GM12878 (cell line): ENCODE measurements around the gene ITGB2. TPM values are rescaled to one million over a fixed set of nuclear protein-coding genes. Genes with fewer than 3 reads are reported as not detected.

Experiments used
- ATAC-seq: fragments of 200-7000 bp; cut with Tn5 transposase; 3 replicates; pipeline ENCODE4 v1.9.1; 2020; ENCODE audit warnings: mild to moderate bottlenecking, moderate library complexity
- BruUV-seq: library from RNA; stranded (reverse); fragments of 400-500 nt; replicated peaks from 2 replicates; lab custom pipeline; 2021; lab: Mats Ljungman, UMichigan
- CTCF ChIA-PET: fragments of 300-600 bp; sonication (Branson Sonifier 250); formaldehyde crosslinking; extraction: SDS; loops from one replicate; lab custom pipeline; 2021; ENCODE audit warnings: inconsistent platforms; lab: Yijun Ruan, JAX
- POLR2A ChIA-PET: fragments of 350-600 bp; formaldehyde crosslinking; extraction: SDS; loops from one replicate; lab custom pipeline; 2021; ENCODE audit warnings: inconsistent platforms; lab: Charles Lee
- RAD21 ChIA-PET: fragments of 300-600 bp; sonication (Branson Sonifier 250); formaldehyde crosslinking; loops from one replicate; lab custom pipeline; 2023; ENCODE audit warnings: antibody characterized with exemption; ENCODE audit not compliant: unreplicated experiment; lab: Charles Lee
- SMC1A ChIA-PET: fragments of 300-600 bp; sonication (Branson Sonifier 250); formaldehyde crosslinking; loops from one replicate; lab custom pipeline; 2023; ENCODE audit not compliant: unreplicated experiment, uncharacterized antibody; lab: Charles Lee
- DNase-seq: peaks from one replicate; pipeline ENCODE4 v3.0.0-alpha.2; 2011; ENCODE audit warnings: low read depth, low spot score
- FAIRE-seq: peaks from 3 replicates; lab custom pipeline; 2011; peaks lifted over from hg19 to GRCh38; lab: Jason Lieb, UNC
- H2AFZ ChIP-seq: 2 replicates; pipeline ENCODE4 v1.6.0; 2011; ENCODE audit warnings: low read depth, low read length, control low read depth; ENCODE audit not compliant: control insufficient read depth
- H3K27ac ChIP-seq: 2 replicates; pipeline ENCODE4 v1.5.1; 2011; ENCODE audit warnings: control low read depth; ENCODE audit not compliant: control insufficient read depth, insufficient read depth
- H3K27me3 ChIP-seq, 2 experiments: replicated peaks in 1 of 2; 2 replicates each; pipeline versions ENCODE4 v1.6.0 to v1.6.1; 2011; ENCODE audit warnings: low read length in 1 of 2; ENCODE audit not compliant: control insufficient read depth in 2 of 2, insufficient read depth in 2 of 2
- H3K36me3 ChIP-seq, 2 experiments: 2 replicates each; pipeline ENCODE4 v1.5.1; 2011; ENCODE audit warnings: low read length in 1 of 2; ENCODE audit not compliant: control insufficient read depth in 2 of 2, insufficient read depth in 2 of 2
- H3K4me1 ChIP-seq: 2 replicates; pipeline ENCODE4 v1.6.1; 2011; ENCODE audit warnings: mild to moderate bottlenecking, low read length, moderate library complexity, mixed read lengths; ENCODE audit not compliant: control insufficient read depth, insufficient read depth
- H3K4me2 ChIP-seq: 2 replicates; pipeline ENCODE4 v1.6.0; 2011; ENCODE audit warnings: control low read depth; ENCODE audit not compliant: control insufficient read depth, insufficient read depth
- H3K4me3 ChIP-seq: fragments of 200-600 bp; sonication (generic); 2 replicates; pipeline ENCODE4 v1.5.1; 2016
- H3K79me2 ChIP-seq: 2 replicates; pipeline ENCODE4 v1.6.0; 2011; ENCODE audit warnings: low read length; ENCODE audit not compliant: control insufficient read depth, insufficient read depth
- H3K9ac ChIP-seq: 2 replicates; pipeline ENCODE4 v1.8.0; 2011; ENCODE audit warnings: low read length, control low read depth, mixed read lengths; ENCODE audit not compliant: control insufficient read depth, insufficient read depth
- H3K9me3 ChIP-seq: replicated peaks from 3 replicates; pipeline ENCODE4 v1.5.1; 2011; ENCODE audit warnings: mild to moderate bottlenecking, low read length; ENCODE audit not compliant: control insufficient read depth, insufficient read depth
- H4K20me1 ChIP-seq: 2 replicates; pipeline ENCODE4 v1.6.0; 2011; ENCODE audit not compliant: control insufficient read depth, insufficient read depth
- CREM ChIP-seq: IDR thresholded peaks from 2 replicates; pipeline ENCODE4 v1.6.1; 2014; ENCODE audit warnings: antibody characterized with exemption, low read depth
- DPF2 ChIP-seq: fragments of 450-650 bp; IDR thresholded peaks from 2 replicates; pipeline ENCODE4 v1.6.1; 2017; ENCODE audit warnings: mild to moderate bottlenecking
- GABPA ChIP-seq: IDR thresholded peaks from 2 replicates; pipeline ENCODE4 v1.6.1; 2014; ENCODE audit warnings: antibody characterized with exemption, low read depth, mild to moderate bottlenecking, inconsistent platforms
- GATAD2B ChIP-seq: fragments of 450-650 bp; conservative IDR thresholded peaks from 2 replicates; pipeline ENCODE4 v1.6.1; 2017; ENCODE audit warnings: low read depth, mild to moderate bottlenecking, moderate library complexity
- HDGF ChIP-seq: fragments of 450-650 bp; IDR thresholded peaks from 2 replicates; pipeline ENCODE4 v1.6.1; 2016; ENCODE audit warnings: antibody characterized with exemption
- NFYB ChIP-seq: IDR thresholded peaks from 2 replicates; pipeline ENCODE4 v1.6.1; 2011; ENCODE audit warnings: low read depth, mild to moderate bottlenecking, low read length, improper control_type of control experiment, moderate library complexity; ENCODE audit not compliant: insufficient read depth
- SMAD1 ChIP-seq: fragments of 450-650 bp; IDR thresholded peaks from 2 replicates; pipeline ENCODE4 v1.6.1; 2018; ENCODE audit warnings: mild to moderate bottlenecking, low read depth; ENCODE audit not compliant: partially characterized antibody
- SUPT20H ChIP-seq: IDR thresholded peaks from 2 replicates; pipeline ENCODE4 v1.6.1; 2011; ENCODE audit warnings: low read depth, mild to moderate bottlenecking, low read length, moderate library complexity, borderline replicate concordance; ENCODE audit not compliant: control insufficient read depth
- TCF7 ChIP-seq: IDR thresholded peaks from 2 replicates; pipeline ENCODE4 v1.6.1; 2014; ENCODE audit warnings: antibody characterized with exemption, borderline replicate concordance
- WGBS: methylation state at CpG from one replicate; pipeline ENCODE4 v1.1.6; 2016; ENCODE audit warnings: low lambda C conversion rate; ENCODE audit not compliant: insufficient replicate concordance, insufficient coverage; ENCODE audit errors: missing lambda C conversion rate; 5-methylcytosine and 5-hydroxymethylcytosine counted together
- in situ Hi-C: fragments of 300-500 bp; cut with MboI; formaldehyde crosslinking; loops from 9 replicates; pipeline ENCODE4 v1.14.3; 2018; ENCODE audit warnings: mixed read lengths
- intact Hi-C: fragments of 100-400 bp; cut with micrococcal nuclease; formaldehyde crosslinking; loops from one replicate; pipeline ENCODE4 v1.14.2; 2022; ENCODE audit not compliant: unreplicated experiment
- polyA plus RNA-seq, 11 experiments: library from polyadenylated mRNA; depleted of rRNA in 4 of 11; unstranded in 6 of 11; stranded (reverse) in 5 of 11; fragments of >200 nt; fragmentation: Nextera tagmentation in 4 of 11; fragmentation: Illumina TruSeq in 1 of 11; extraction: Ambion mirVana in 4 of 11; extraction: Trizol in 1 of 11; gene quantifications; 1 replicate in 1 of 11; 2 replicates in 10 of 11; pipeline versions ENCODE4 v1.2.1 to v1.2.3, GENCODE V29; 2011 to 2016; ENCODE audit warnings: inconsistent platforms in 2 of 11, missing spikeins in 2 of 11, low read depth in 1 of 11
- total RNA-seq, 4 experiments: library from RNA; depleted of rRNA in 3 of 4; stranded (reverse); fragments of >200 nt in 3 of 4; fragmentation: Illumina TruSeq in 1 of 4; extraction: Trizol in 1 of 4; gene quantifications; 2 replicates each; pipeline versions ENCODE4 v1.2.1 to v1.2.3, GENCODE V29; 2013 to 2021
- TF ChIP-seq, protein P1 (sequence below): IDR thresholded peaks from 2 replicates; pipeline ENCODE4 v1.6.1; 2012; ENCODE audit warnings: improper control_type of control experiment, low read depth, low read length; ENCODE audit not compliant: insufficient replicate concordance
- TF ChIP-seq, protein P2 (sequence below): IDR thresholded peaks from 2 replicates; pipeline ENCODE4 v1.6.1; 2011; ENCODE audit warnings: borderline replicate concordance, low read depth, mild to moderate bottlenecking, moderate library complexity, mixed read lengths, low read length; ENCODE audit not compliant: insufficient read depth; ENCODE audit errors: extremely low read length
- TF ChIP-seq, protein P3 (sequence below): IDR thresholded peaks from 2 replicates; pipeline ENCODE4 v1.6.1; 2012; ENCODE audit warnings: low read depth, low read length, improper control_type of control experiment
- TF ChIP-seq, protein P4 (sequence below): fragments of 450-650 bp; formaldehyde crosslinking; IDR thresholded peaks from 2 replicates; pipeline ENCODE4 v1.5.0; 2022; ENCODE audit warnings: mild to moderate bottlenecking, missing genetic modification characterization

ITGB2 gene
- total and polyA plus RNA-seq, 10 of the 15 experiments (the other 5 are each of a cell fraction or from before 2014, with no cell fraction given) = 8.0 to 172 (median 58.9) TPM

DNA sequence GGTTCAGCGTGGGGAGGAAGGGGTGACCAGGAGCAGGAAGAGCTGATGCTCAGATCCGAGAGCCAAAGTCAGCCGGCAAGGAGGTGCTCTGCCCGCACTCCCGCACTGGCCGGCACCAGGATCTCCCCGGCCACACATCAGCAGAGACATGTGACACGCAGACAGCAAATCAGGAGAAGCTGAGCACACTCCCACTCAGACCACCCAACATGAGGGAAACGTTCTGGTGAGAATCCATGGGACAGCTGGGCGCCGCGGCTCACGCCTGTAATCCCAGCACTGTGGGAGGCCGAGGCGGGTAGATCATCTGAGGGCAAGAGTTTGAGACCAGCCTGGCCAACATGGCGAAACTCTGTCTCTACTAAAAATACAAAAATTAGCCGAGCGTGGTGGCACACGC is 28.6 kb downstream of the ITGB2 start:
- H4K20me1 ChIP-seq = no peaks in the 10 kb centered on the region
- FAIRE-seq = no peak
- intact Hi-C loops (loop anchor here (1.0 kb wide), 1 partner anchor 39 kb away; no protein-coding TSS in a partner anchor), in situ Hi-C loops (no loop called here)
- H3K9me3 ChIP-seq = no peaks in the 10 kb centered on the region
- H3K27ac ChIP-seq = no peak overlapping the region
- H3K4me2 ChIP-seq = no peak overlapping the region
- H3K9ac ChIP-seq = no peak overlapping the region
- DNase-seq = no peak
- ChIA-PET SMC1A (interaction anchor here (0.6 to 6.1 kb wide), 7 partner anchors 12 to 52 kb away, joined by 3 to 56 read pairs (median 4); no protein-coding TSS in a partner anchor), RAD21 (interaction anchor here (0.6 to 3.9 kb wide), 9 partner anchors 9 to 50 kb away, joined by 3 to 32 read pairs (median 5); partner anchors contain the start of gene PTTG1IP), POLR2A (interaction anchor here (0.6 to 1.8 kb wide), 5 partner anchors 8 to 448 kb away, joined by 3 to 9 read pairs (median 6); no protein-coding TSS in a partner anchor), CTCF (interaction anchor here (1.0 to 5.5 kb wide), 13 partner anchors 10 to 239 kb away, joined by 3 to 80 read pairs (median 6); no protein-coding TSS in a partner anchor)
- no peak overlapping the region for H2AFZ ChIP-seq
- 87% methylated on average over 19 of the region's 19 CpGs for WGBS
- no TSS peak for BruUV-seq
- ATAC-seq = no peak
- H3K36me3 ChIP-seq = peaks cover 0 to 3% of the 10 kb centered on the region in 2 experiments; a peak in 1 of 4 replicates
- no peak overlapping the region for H3K4me3 ChIP-seq
- H3K4me1 ChIP-seq = no peaks in the 10 kb centered on the region
- no peaks in the 10 kb centered on the region for H3K27me3 ChIP-seq
- no peaks in the 10 kb centered on the region for H3K79me2 ChIP-seq
- TF ChIP-seq NFYB (no peak), HDGF (no peak), SMAD1 (no peak), GATAD2B (no peak), CREM (no peak), SUPT20H (no peak), GABPA (no peak), TCF7 (no peak), DPF2 (no peak)
- TF ChIP-seq, protein P1, sequence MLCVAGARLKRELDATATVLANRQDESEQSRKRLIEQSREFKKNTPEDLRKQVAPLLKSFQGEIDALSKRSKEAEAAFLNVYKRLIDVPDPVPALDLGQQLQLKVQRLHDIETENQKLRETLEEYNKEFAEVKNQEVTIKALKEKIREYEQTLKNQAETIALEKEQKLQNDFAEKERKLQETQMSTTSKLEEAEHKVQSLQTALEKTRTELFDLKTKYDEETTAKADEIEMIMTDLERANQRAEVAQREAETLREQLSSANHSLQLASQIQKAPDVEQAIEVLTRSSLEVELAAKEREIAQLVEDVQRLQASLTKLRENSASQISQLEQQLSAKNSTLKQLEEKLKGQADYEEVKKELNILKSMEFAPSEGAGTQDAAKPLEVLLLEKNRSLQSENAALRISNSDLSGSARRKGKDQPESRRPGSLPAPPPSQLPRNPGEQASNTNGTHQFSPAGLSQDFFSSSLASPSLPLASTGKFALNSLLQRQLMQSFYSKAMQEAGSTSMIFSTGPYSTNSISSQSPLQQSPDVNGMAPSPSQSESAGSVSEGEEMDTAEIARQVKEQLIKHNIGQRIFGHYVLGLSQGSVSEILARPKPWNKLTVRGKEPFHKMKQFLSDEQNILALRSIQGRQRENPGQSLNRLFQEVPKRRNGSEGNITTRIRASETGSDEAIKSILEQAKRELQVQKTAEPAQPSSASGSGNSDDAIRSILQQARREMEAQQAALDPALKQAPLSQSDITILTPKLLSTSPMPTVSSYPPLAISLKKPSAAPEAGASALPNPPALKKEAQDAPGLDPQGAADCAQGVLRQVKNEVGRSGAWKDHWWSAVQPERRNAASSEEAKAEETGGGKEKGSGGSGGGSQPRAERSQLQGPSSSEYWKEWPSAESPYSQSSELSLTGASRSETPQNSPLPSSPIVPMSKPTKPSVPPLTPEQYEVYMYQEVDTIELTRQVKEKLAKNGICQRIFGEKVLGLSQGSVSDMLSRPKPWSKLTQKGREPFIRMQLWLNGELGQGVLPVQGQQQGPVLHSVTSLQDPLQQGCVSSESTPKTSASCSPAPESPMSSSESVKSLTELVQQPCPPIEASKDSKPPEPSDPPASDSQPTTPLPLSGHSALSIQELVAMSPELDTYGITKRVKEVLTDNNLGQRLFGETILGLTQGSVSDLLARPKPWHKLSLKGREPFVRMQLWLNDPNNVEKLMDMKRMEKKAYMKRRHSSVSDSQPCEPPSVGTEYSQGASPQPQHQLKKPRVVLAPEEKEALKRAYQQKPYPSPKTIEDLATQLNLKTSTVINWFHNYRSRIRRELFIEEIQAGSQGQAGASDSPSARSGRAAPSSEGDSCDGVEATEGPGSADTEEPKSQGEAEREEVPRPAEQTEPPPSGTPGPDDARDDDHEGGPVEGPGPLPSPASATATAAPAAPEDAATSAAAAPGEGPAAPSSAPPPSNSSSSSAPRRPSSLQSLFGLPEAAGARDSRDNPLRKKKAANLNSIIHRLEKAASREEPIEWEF = no peak
- TF ChIP-seq, protein P2, sequence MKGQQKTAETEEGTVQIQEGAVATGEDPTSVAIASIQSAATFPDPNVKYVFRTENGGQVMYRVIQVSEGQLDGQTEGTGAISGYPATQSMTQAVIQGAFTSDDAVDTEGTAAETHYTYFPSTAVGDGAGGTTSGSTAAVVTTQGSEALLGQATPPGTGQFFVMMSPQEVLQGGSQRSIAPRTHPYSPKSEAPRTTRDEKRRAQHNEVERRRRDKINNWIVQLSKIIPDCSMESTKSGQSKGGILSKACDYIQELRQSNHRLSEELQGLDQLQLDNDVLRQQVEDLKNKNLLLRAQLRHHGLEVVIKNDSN = no peak
- TF ChIP-seq, protein P3, sequence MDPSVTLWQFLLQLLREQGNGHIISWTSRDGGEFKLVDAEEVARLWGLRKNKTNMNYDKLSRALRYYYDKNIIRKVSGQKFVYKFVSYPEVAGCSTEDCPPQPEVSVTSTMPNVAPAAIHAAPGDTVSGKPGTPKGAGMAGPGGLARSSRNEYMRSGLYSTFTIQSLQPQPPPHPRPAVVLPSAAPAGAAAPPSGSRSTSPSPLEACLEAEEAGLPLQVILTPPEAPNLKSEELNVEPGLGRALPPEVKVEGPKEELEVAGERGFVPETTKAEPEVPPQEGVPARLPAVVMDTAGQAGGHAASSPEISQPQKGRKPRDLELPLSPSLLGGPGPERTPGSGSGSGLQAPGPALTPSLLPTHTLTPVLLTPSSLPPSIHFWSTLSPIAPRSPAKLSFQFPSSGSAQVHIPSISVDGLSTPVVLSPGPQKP = no peak
- TF ChIP-seq, protein P4, sequence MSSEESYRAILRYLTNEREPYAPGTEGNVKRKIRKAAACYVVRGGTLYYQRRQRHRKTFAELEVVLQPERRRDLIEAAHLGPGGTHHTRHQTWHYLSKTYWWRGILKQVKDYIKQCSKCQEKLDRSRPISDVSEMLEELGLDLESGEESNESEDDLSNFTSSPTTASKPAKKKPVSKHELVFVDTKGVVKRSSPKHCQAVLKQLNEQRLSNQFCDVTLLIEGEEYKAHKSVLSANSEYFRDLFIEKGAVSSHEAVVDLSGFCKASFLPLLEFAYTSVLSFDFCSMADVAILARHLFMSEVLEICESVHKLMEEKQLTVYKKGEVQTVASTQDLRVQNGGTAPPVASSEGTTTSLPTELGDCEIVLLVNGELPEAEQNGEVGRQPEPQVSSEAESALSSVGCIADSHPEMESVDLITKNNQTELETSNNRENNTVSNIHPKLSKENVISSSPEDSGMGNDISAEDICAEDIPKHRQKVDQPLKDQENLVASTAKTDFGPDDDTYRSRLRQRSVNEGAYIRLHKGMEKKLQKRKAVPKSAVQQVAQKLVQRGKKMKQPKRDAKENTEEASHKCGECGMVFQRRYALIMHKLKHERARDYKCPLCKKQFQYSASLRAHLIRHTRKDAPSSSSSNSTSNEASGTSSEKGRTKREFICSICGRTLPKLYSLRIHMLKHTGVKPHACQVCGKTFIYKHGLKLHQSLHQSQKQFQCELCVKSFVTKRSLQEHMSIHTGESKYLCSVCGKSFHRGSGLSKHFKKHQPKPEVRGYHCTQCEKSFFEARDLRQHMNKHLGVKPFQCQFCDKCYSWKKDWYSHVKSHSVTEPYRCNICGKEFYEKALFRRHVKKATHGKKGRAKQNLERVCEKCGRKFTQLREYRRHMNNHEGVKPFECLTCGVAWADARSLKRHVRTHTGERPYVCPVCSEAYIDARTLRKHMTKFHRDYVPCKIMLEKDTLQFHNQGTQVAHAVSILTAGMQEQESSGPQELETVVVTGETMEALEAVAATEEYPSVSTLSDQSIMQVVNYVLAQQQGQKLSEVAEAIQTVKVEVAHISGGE = no peak
